ENCODE measurements around the gene INTS7. TPM values are rescaled to one million over a fixed set of nuclear protein-coding genes. Genes with fewer than 3 reads are reported as not detected.
"Not testable (repeated sequence)": the region's sequence is repeated elsewhere in the genome, so short reads cannot be mapped to it uniquely, and the experiment has no call there.

The INTS7 gene
- total and polyA plus RNA-seq, 2 experiments from 2014 or later: 11.8 to 15.5 TPM

DNA sequence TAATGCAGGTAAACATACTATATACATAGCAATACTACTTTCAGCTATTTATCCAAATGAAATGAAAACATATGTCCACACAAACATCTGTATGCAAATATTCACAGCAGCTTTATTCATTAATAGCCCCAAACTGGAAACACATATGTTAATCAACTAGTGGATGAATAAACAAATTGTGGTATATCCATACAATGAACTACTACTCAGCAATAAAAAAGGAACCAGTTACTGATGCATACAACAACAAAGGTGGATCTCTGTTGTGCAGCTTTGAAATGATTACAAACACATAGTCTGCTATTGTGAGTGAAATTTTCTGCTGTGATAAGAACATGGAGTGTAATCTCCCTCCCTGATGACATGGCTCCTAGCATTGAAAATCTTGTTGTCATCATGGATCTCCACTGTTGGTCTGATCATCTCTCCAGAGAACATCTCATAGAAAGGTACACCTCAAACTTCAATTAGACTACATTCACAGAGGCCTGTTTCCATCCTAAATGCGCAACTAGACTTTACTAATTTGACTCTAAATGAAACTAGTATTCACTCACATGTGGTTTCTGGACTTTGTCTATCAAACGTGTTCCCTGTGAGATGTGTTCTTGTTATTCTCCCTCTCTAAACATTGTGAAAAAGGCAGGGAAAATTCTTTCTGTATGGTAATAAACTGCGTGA lies 10.7 kb downstream of the INTS7 start:
- WGBS (ENCODE audit: low lambda C conversion rate, missing lambda C conversion rate): 96% methylated on average over 3 of the region's 3 CpGs
- no peaks in the 10 kb centered on the region for H4K20me1 ChIP-seq (ENCODE audit: insufficient read depth, poor library complexity, severe bottlenecking)
- no peaks in the 10 kb centered on the region for H3K27me3 ChIP-seq
- H2AFZ ChIP-seq: no peak overlapping the region
- no peak overlapping the region for H3K27ac ChIP-seq
- no peak for DNase-seq (ENCODE audit: low spot score)
- TF ChIP-seq CTCF (IDR thresholded peaks at IDR 0.05; ENCODE audit: poor library complexity) (no peak), EZH2phosphoT487 (IDR thresholded peaks at IDR 0.05; ENCODE audit: low read depth, severe bottlenecking, unreplicated experiment) (no peak), EZH2 (IDR thresholded peaks at IDR 0.05; ENCODE audit: borderline replicate concordance) (no peak)
- peaks cover 6% of the 10 kb centered on the region for H3K9me3 ChIP-seq (ENCODE audit: low read depth)
- H3K4me3 ChIP-seq: no peak overlapping the region
- H3K36me3 ChIP-seq (replicated peaks; ENCODE audit: insufficient read depth, low read depth): no peaks in the 10 kb centered on the region
- H3K4me1 ChIP-seq (ENCODE audit: insufficient read depth): no peaks in the 10 kb centered on the region
- no peak overlapping the region for H3K4me2 ChIP-seq
- H3K79me2 ChIP-seq: peaks cover 89% of the 10 kb centered on the region
- no peaks in the 10 kb centered on the region for H3K9me2 ChIP-seq (replicated peaks; ENCODE audit: insufficient read depth)

- H3K27ac ChIP-seq; H3K36me3 ChIP-seq (replicated peaks; ENCODE audit: insufficient read depth, low read depth); H4K20me1 ChIP-seq (ENCODE audit: insufficient read depth, poor library complexity, severe bottlenecking): not testable (repeated sequence)
Measured at GRCh38 chr1:212022908-212023307, 12.4 kb downstream of the INTS7 start.

DNA sequence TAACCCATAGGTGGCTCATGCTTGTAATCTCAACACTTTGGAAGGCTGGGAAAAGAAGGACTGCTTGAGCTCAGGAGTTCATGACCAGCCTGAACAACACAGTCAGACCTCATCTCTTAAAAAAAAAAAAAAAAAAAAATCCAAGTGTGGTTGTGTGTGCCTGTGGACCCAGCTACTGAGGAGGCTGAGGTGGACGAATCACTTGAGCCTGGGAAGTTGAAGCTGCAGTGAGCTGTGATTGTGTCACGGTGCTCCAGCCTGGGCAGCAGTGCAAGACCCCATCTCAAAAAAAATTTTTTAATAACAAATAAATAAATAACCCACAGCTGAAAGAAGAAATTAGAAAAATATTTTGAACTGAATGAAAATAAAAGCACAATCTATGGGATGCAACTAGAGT lies 13.8 kb downstream of the INTS7 start:
- H3K9me2 ChIP-seq (replicated peaks; ENCODE audit: insufficient read depth): no peaks in the 10 kb centered on the region
- peaks cover 60% of the 10 kb centered on the region for H3K79me2 ChIP-seq

More at GRCh38 chr1:212022908-212023307, 12.4 kb downstream of the INTS7 start:
- DNase-seq (ENCODE audit: low spot score); H3K27me3 ChIP-seq; H3K4me3 ChIP-seq; H2AFZ ChIP-seq; H3K9me3 ChIP-seq (ENCODE audit: low read depth); H3K4me2 ChIP-seq; H3K4me1 ChIP-seq (ENCODE audit: insufficient read depth); H3K9me2 ChIP-seq (replicated peaks; ENCODE audit: insufficient read depth): not testable (repeated sequence)
- H3K79me2 ChIP-seq: peaks cover 74% of the 10 kb centered on the region

GRCh38 chr1:212020975-212021374 lies 14.4 kb downstream of the INTS7 start:
- Histone ChIP-seq H3K9me2 (replicated peaks; ENCODE audit: insufficient read depth) (no peaks in the 10 kb centered on the region), H3K4me2 (no peak overlapping the region), H3K27me3 (no peaks in the 10 kb centered on the region), H3K4me3 (no peak overlapping the region), H3K36me3 (replicated peaks; ENCODE audit: insufficient read depth, low read depth) (no peaks in the 10 kb centered on the region), H4K20me1 (ENCODE audit: insufficient read depth, poor library complexity, severe bottlenecking) (no peaks in the 10 kb centered on the region), H3K79me2 (peaks cover 54% of the 10 kb centered on the region), H3K27ac (no peak overlapping the region), H2AFZ (no peak overlapping the region), H3K9me3 (ENCODE audit: low read depth) (peaks cover 6% of the 10 kb centered on the region), H3K4me1 (ENCODE audit: insufficient read depth) (no peaks in the 10 kb centered on the region)
- no peak for DNase-seq (ENCODE audit: low spot score)
- WGBS (ENCODE audit: low lambda C conversion rate, missing lambda C conversion rate): 90% methylated on average over 2 of the region's 2 CpGs
- TF ChIP-seq CTCF (IDR thresholded peaks at IDR 0.05; ENCODE audit: poor library complexity): no peak
- TF ChIP-seq EZH2 (IDR thresholded peaks at IDR 0.05; ENCODE audit: borderline replicate concordance): no peak
- TF ChIP-seq EZH2phosphoT487 (IDR thresholded peaks at IDR 0.05; ENCODE audit: low read depth, severe bottlenecking, unreplicated experiment): no peak

More for the DNA sequence above, 13.8 kb downstream of the INTS7 start:
- no peak overlapping the region for H3K4me3 ChIP-seq
- WGBS (ENCODE audit: low lambda C conversion rate, missing lambda C conversion rate): 92% methylated on average over 2 of the region's 2 CpGs
- no peak for DNase-seq (ENCODE audit: low spot score)
- no peak overlapping the region for H2AFZ ChIP-seq
- peaks cover 6% of the 10 kb centered on the region for H3K9me3 ChIP-seq (ENCODE audit: low read depth)
- H3K27me3 ChIP-seq: no peaks in the 10 kb centered on the region
- H3K4me1 ChIP-seq (ENCODE audit: insufficient read depth): no peaks in the 10 kb centered on the region
- no peak overlapping the region for H3K4me2 ChIP-seq
- H4K20me1 ChIP-seq (ENCODE audit: insufficient read depth, poor library complexity, severe bottlenecking): no peaks in the 10 kb centered on the region
- TF ChIP-seq EZH2 (IDR thresholded peaks at IDR 0.05; ENCODE audit: borderline replicate concordance) (no peak), EZH2phosphoT487 (IDR thresholded peaks at IDR 0.05; ENCODE audit: low read depth, severe bottlenecking, unreplicated experiment) (no peak), CTCF (IDR thresholded peaks at IDR 0.05; ENCODE audit: poor library complexity) (no peak)
- H3K36me3 ChIP-seq (replicated peaks; ENCODE audit: insufficient read depth, low read depth): no peaks in the 10 kb centered on the region
- no peak overlapping the region for H3K27ac ChIP-seq
